NCI-H345 treated with DMSO at 0.1 percent for 48 hours (cell line): Measurements from ENCODE around the gene EYA4.
"Not testable (repeated sequence)": the region's sequence is repeated elsewhere in the genome, so short reads cannot be mapped to it uniquely, and the experiment has no call there.

Experiments
- DNase-seq: peaks from one replicate; lab custom pipeline; 2025; ENCODE audit not compliant: unreplicated experiment; lab: John Stamatoyannopoulos, UW

EYA4 gene

GRCh38 chr6:133505681-133506080 is 264.5 kb downstream of the EYA4 start:
- no peak for DNase-seq

GRCh38 chr6:133512410-133513016 is 271.4 kb downstream of the EYA4 start:
- no peak for DNase-seq

- no peak for DNase-seq
Observed at GRCh38 chr6:133523816-133524215, 282.7 kb downstream of the EYA4 start.

GRCh38 chr6:133526436-133526835 is 285.3 kb downstream of the EYA4 start:
- DNase-seq: no peak

GRCh38 chr6:133528566-133528965 is 287.4 kb downstream of the EYA4 start:
- DNase-seq: no peak

- DNase-seq: no peak
Observed at GRCh38 chr6:133532908-133533307, 291.8 kb downstream of the EYA4 start.

- DNase-seq: no peak
Observed at GRCh38 chr6:133539502-133540259, 298.5 kb downstream of the EYA4 start.

- no peak for DNase-seq
Observed at GRCh38 chr6:133540361-133540760, 299.2 kb downstream of the EYA4 start.

- no peak for DNase-seq
Observed at GRCh38 chr6:133541040-133541439, 299.9 kb downstream of the EYA4 start.

GRCh38 chr6:133542056-133542821 is 301.1 kb downstream of the EYA4 start:
- no peak for DNase-seq

- no peak for DNase-seq
Observed at GRCh38 chr6:133544419-133544818, 303.3 kb downstream of the EYA4 start.

GRCh38 chr6:133546098-133546497 is 304.9 kb downstream of the EYA4 start:
- DNase-seq: no peak

- DNase-seq: no peak
Observed at GRCh38 chr6:133547136-133547535, 306.0 kb downstream of the EYA4 start.

GRCh38 chr6:133548423-133549159 is 307.4 kb downstream of the EYA4 start:
- no peak for DNase-seq

GRCh38 chr6:133549371-133549801 is 308.2 kb downstream of the EYA4 start:
- no peak for DNase-seq

GRCh38 chr6:133550026-133550425 is 308.9 kb downstream of the EYA4 start:
- no peak for DNase-seq

- no peak for DNase-seq
Observed at GRCh38 chr6:133551436-133551835, 310.3 kb downstream of the EYA4 start.

GRCh38 chr6:133551847-133552341 is 310.7 kb downstream of the EYA4 start:
- DNase-seq: no peak

GRCh38 chr6:133553652-133554051 is 312.5 kb downstream of the EYA4 start:
- DNase-seq: no peak

- not testable (repeated sequence) for DNase-seq
Observed at GRCh38 chr6:133554121-133554520, 313.0 kb downstream of the EYA4 start.

- no peak for DNase-seq
Observed at GRCh38 chr6:133555685-133556084, 314.5 kb downstream of the EYA4 start.
